HG03039 (cell line): ENCODE results near the gene NUPR2.
A peak's percentile ranks its signal among the peaks of the same experiment; 100 is the strongest.
"Not testable (repeated sequence)": the region's sequence is repeated elsewhere in the genome, so short reads cannot be mapped to it uniquely, and the experiment has no call there.

Experiments
- ATAC-seq: cut with Tn5 transposase; IDR thresholded peaks from one replicate; pipeline ENCODE4 v1.9.1; 2021; ENCODE audit warnings: mild to moderate bottlenecking, moderate library complexity; ENCODE audit not compliant: unreplicated experiment

The NUPR2 gene

DNA sequence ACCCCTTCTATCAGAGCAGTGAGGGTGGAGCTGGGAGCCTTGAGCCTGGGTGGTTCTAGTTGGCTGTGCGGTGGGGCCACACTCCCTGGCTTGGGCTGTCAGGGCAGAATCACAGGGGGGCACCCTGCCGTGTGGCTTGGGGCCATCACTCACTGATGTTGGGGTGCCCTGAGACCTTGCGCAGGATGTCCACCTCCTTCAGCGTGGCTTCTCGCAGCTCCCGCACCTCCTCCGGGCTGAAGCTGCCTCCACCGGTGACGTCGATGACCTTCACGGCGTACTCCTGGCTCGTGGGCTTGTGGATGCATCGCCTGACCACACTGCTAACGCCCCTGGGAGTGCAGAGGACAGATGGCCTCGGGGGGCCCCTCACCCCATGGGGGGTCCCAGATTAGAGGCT is 28.8 kb downstream of the NUPR2 start:
- no peak for ATAC-seq

DNA sequence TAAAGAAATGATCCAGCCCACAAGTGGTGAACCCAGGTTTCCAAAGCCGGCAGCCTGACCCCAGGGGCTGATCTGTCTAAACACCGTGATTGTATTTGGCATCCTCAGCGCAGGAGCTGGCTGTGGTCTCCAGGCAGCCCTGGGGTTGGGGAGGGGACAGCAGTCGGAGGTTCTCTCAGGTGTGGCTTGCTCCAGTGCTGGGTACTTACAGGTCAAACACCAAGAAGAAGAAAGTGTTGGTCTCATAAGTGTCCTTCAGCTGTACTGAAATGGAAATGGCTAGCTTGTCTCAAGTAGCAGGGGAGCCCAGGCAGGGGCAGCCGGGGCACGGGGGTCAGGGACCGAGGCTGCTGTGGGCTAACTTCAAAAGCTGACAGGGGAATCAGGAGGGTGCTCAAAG is 29.5 kb downstream of the NUPR2 start:
- no peak for ATAC-seq

DNA sequence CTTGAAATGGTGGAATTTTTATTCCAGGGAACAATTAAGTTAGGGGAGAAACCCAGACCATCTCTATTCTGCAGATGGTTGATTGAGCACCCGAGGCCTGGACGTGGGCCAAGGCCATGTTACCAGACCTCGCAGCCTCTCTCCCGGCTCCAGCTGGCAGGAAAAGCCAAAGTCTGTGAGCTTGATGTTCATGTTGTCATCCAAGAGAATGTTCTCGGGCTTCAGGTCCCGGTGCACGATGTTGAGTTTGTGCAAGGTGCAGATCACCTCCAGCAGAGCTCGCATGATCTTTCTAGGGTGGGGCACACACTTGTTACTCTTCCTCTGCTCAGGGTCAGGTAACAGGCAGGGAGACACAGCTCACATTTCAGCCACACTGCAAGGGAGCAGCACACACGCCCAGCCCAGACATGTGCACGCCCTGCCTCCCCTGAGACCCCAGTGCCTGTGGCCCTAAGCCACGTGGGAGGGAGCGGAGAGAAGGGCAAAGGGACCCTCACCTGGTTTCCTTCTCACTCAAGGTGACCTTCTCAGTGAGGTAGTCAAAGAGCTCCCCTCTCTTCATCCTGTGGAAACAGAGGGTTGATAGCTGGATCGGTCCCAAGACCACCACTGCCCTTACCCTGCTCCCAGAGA is 32.9 kb downstream of the NUPR2 start:
- ATAC-seq = no peak

DNA sequence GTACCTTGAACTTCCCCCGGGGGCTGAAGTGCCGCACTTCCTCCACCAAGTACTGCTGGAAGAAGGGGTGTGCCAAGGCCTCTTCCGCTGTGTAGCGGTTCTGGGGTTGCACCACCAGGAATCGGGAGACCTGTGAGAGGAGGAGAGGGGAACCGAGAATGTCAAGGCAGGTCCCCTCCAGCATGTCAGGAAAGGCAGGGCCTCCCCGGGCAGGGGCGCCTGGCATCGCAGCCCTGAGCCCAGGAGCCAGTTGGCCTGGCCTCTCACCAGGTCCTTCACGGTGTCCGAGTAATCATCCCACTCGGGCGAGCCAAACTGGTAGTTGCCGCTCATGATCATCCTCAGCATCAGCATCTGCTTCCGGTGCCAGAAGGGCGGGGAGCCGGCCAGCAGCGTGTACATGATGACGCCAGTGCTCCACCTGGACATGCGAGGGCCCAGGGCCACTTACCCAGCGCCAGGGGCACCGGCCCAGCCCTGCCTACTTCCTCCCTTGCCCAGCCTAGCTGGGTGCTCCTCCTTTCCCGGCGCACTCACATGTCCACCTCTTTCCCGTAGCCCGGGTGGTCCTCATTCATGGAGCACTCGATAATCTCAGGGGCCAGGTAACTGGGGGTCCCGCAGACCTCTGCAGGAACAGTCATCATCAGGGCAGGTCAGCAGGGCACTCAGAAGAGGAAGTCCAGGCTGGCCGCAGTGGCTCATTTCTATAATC is 34.4 kb downstream of the NUPR2 start:
- ATAC-seq = no peak

DNA sequence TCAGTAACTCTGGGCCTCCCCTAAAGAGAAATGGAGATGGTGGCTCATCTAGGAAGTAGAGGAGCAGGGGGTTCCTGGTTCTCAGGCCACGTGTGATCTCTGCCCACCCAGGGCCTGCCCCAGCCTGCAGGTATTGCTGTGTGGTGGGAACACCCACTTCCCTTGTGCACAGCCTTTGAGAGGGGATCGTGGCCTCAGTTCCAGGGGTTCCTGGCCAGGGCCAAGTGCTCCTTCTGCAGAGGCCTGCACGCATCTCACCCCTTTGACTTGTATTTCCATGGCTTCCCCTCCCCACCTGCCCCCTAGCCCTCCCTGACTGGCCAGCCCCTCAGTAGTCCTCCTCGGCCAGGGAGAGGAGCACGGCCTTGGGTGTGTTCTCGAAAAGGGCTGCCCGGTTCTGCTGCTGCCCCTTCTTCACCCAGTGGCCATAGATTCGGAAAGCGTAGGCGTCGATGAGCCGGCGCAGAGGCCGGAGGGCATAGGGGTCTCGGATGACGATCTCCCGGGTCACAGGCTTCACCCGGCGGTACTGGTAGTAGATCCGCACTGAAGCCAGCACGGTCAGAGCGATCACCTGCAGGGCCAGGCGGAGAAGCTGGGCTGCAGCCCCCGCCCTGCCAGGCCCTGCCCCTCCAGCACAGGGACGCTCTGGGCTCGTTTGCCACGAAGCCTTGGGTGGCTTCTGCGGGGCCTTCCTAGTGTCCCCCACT is 35.3 kb downstream of the NUPR2 start:
- ATAC-seq = not testable (repeated sequence)

DNA sequence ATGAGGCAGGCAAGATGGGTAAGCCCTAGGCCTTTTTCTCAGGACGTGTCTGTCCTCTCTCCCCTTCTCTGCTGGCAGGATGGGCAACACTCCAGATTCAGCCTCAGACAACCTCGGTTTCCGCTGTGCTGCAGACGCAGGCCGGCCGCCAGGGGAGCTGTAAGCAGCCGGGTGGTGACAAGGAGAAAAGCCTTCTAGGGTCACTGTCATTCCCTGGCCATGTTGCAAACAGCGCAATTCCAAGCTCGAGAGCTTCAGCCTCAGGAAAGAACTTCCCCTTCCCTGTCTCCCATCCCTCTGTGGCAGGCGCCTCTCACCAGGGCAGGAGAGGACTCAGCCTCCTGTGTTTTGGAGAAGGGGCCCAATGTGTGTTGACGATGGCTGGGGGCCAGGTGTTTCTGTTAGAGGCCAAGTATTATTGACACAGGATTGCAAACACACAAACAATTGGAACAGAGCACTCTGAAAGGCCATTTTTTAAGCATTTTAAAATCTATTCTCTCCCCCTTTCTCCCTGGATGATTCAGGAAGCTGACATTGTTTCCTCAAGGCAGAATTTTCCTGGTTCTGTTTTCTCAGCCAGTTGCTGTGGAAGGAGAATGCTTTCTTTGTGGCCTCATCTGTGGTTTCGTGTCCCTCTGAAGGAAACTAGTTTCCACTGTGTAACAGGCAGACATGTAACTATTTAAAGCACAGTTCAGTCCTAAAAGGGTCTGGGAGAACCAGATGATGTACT is 36.6 kb downstream of the NUPR2 start:
- no peak for ATAC-seq

DNA sequence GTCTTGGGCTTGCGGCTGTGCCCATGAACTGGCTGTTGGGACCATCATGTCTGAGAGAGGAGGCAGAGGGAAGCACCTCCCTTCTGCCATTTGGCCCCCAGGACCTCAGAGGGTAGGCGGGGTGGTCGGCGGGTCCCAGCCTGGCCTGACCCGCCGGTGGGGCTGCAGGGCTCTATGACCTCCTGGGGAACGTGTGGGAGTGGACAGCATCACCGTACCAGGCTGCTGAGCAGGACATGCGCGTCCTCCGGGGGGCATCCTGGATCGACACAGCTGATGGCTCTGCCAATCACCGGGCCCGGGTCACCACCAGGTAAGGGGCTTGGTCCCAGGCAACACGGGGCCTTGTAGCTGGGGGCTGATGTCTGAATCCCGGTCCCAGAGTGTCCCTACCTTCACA is 38.0 kb downstream of the NUPR2 start:
- ATAC-seq = no peak

DNA sequence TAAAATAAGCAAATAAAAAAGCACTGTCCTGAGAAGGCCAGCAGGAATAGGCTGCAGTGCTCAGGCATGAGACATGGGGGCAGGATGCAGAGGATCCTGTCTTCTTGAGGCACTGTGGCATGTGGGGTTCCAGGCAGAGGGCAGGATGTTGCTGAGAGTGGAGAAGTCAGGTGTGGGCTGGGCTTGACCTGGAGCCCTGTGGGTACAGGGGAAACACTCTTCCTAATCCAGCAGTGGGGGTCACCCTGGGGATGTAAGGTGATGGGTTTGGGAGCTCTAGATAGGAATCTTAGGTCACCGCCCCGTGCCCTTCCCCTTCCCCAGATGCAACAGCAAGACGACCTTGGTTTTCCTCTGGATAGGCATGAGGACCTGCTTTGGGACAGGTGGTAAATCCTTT is 38.5 kb downstream of the NUPR2 start:
- ATAC-seq = no peak

DNA sequence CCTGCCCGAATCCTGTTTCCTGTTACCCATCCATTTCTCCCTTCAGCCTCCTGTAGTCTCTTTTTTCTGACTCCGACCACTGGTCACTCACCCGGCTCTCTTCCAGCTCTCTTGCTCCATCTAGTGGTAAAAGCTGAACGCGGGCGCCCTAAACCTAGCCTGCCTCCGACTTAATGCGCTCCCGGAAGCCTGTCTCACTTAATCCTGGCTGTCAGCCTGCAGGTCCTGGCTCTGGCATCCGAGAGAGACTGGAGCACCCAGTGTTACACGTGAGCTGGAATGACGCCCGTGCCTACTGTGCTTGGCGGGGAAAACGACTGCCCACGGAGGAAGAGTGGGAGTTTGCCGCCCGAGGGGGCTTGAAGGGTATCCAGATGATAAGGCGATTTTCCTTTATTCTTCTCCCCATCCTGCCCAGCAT is 41.8 kb downstream of the NUPR2 start:
- ATAC-seq = peak; percentile 78

DNA sequence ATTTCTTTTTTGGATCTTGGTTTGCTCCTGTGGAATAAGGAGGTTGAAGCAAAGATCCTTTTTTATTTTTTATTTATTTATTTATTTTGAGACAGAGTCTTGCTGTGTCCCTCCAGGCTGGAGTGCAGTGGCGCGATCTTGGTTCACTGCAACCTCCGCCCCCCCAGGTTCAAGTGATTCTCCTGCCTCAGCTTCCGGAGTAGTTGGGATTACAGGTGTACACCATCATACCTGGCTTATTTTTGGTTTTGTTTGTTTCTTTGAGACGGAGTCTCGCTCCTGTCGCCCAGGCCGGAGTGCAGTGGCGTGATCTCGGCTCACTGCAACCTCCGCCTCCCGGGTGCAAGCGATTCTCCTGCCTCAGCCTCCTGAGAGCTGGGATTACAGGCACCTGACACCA is 49.8 kb downstream of the NUPR2 start:
- not testable (repeated sequence) for ATAC-seq
